A549 (cell line): ENCODE measurements around the gene PGM2L1. TPM values are rescaled to one million over a fixed set of nuclear protein-coding genes. Genes with fewer than 3 reads are reported as not detected.

ENCODE experiments used
- ATAC-seq, 2 experiments: fragments of 200-7000 bp in 1 of 2; fragments of >200 bp in 1 of 2; cut with Nextera tagmentation in 1 of 2; cut with Tn5 transposase in 1 of 2; 3 replicates each; pipeline versions ENCODE4 v1.8.0 to v1.9.1; 2018 to 2020; ENCODE audit warnings: mild to moderate bottlenecking in 1 of 2, moderate library complexity in 1 of 2
- CTCF ChIA-PET: fragments of 300-600 bp; sonication (Branson Sonifier 250); formaldehyde crosslinking; extraction: SDS; loops from one replicate; lab custom pipeline; 2021; ENCODE audit warnings: antibody characterized with exemption, inconsistent platforms; lab: Yijun Ruan, JAX
- POLR2A ChIA-PET: fragments of 350-600 bp; formaldehyde crosslinking; extraction: SDS; loops from one replicate; lab custom pipeline; 2021; ENCODE audit warnings: antibody characterized with exemption, inconsistent platforms; lab: Yijun Ruan, JAX
- DNase-seq, 2 experiments: peaks; one replicate each; pipeline versions ENCODE4 v3.0.0 to v3.0.0-alpha.2; 2011 to 2016; ENCODE audit warnings: low read depth in 1 of 2, low spot score in 1 of 2
- FAIRE-seq: peaks from 2 replicates; lab custom pipeline; 2011; peaks lifted over from hg19 to GRCh38; lab: Jason Lieb, UNC
- H3K27ac ChIP-seq, 2 experiments: fragments of >200 bp; sonication (Bioruptor Twin); formaldehyde crosslinking; 3 replicates each; pipeline ENCODE4 v1.5.1; 2016 to 2017
- H3K4me1 ChIP-seq: fragments of >200 bp; sonication (Bioruptor Twin); formaldehyde crosslinking; 3 replicates; pipeline ENCODE4 v1.6.1; 2016
- H3K4me2 ChIP-seq: fragments of >200 bp; sonication (Bioruptor Twin); formaldehyde crosslinking; 3 replicates; pipeline ENCODE4 v1.6.1; 2016
- H3K4me3 ChIP-seq: fragments of >200 bp; sonication (Bioruptor Twin); formaldehyde crosslinking; 3 replicates; pipeline ENCODE4 v1.5.1; 2016
- H3K9me3 ChIP-seq: fragments of >200 bp; sonication (Bioruptor Twin); formaldehyde crosslinking; 3 replicates; pipeline ENCODE4 v1.6.1; 2016
- ATOH8 ChIP-seq: fragments of 250-450 bp; sonication (Bioruptor Pico); IDR thresholded peaks from 2 replicates; pipeline ENCODE4 v1.5.0; 2020; ENCODE audit warnings: low read depth, mild to moderate bottlenecking, moderate library complexity
- CEBPB ChIP-seq, 2 experiments: fragments of >200 bp in 1 of 2; sonication (Bioruptor Twin) in 1 of 2; formaldehyde crosslinking in 1 of 2; IDR thresholded peaks; 2 replicates each; pipeline ENCODE4 v1.6.1; 2012 to 2016
- ELK1 ChIP-seq: fragments of 150-350 bp; IDR thresholded peaks from 2 replicates; pipeline ENCODE4 v1.6.1; 2014; ENCODE audit warnings: low read depth, mild to moderate bottlenecking, low read length
- FOSB ChIP-seq: fragments of 250-450 bp; sonication (Bioruptor Pico); IDR thresholded peaks from 2 replicates; pipeline ENCODE4 v1.5.0; 2020; ENCODE audit warnings: mild to moderate bottlenecking, moderate library complexity
- FOSL2 ChIP-seq, 2 experiments: fragments of 450-650 bp in 1 of 2; fragments of >200 bp in 1 of 2; sonication (Bioruptor Twin) in 1 of 2; formaldehyde crosslinking; IDR thresholded peaks; 2 replicates each; pipeline versions ENCODE4 v1.5.0 to v1.6.1; 2016 to 2020; ENCODE audit warnings: mild to moderate bottlenecking in 1 of 2, moderate library complexity in 1 of 2
- HDAC2 ChIP-seq: fragments of 200-600 bp; sonication (generic); IDR thresholded peaks from 2 replicates; pipeline ENCODE4 v1.6.1; 2016
- HEYL ChIP-seq: fragments of 250-450 bp; sonication (Bioruptor Pico); IDR thresholded peaks from 2 replicates; pipeline ENCODE4 v1.8.0; 2021; ENCODE audit warnings: mild to moderate bottlenecking, moderate library complexity
- HOXA7 ChIP-seq: fragments of 250-450 bp; sonication (Bioruptor Pico); IDR thresholded peaks from 2 replicates; pipeline ENCODE4 v1.5.0; 2020; ENCODE audit warnings: mild to moderate bottlenecking, moderate library complexity
- HOXB13 ChIP-seq: fragments of 250-450 bp; sonication (Bioruptor Pico); IDR thresholded peaks from 2 replicates; pipeline ENCODE4 v1.5.0; 2020; ENCODE audit warnings: low read depth, mild to moderate bottlenecking, moderate library complexity
- JUNB ChIP-seq: fragments of >200 bp; sonication (Bioruptor Twin); formaldehyde crosslinking; IDR thresholded peaks from 2 replicates; pipeline ENCODE4 v1.6.1; 2016
- KDM1A ChIP-seq: fragments of 200-600 bp; sonication (generic); IDR thresholded peaks from 2 replicates; pipeline ENCODE4 v1.6.1; 2016; ENCODE audit warnings: low read depth, mild to moderate bottlenecking
- MAX ChIP-seq: IDR thresholded peaks from 2 replicates; pipeline ENCODE4 v1.6.1; 2012
- MAZ ChIP-seq: fragments of 150-350 bp; IDR thresholded peaks from 2 replicates; pipeline ENCODE4 v1.6.1; 2014; ENCODE audit warnings: antibody characterized with exemption, low read depth, low read length, borderline replicate concordance
- NFE2L2 ChIP-seq: fragments of 150-350 bp; conservative IDR thresholded peaks from 2 replicates; pipeline ENCODE4 v1.6.1; 2014; ENCODE audit warnings: low read length
- PHF8 ChIP-seq: fragments of 200-600 bp; sonication (generic); IDR thresholded peaks from 2 replicates; pipeline ENCODE4 v1.6.1; 2016; ENCODE audit warnings: low read depth, mild to moderate bottlenecking, antibody characterized with exemption, moderate library complexity, borderline replicate concordance
- POLR2AphosphoS2 ChIP-seq: conservative IDR thresholded peaks from 2 replicates; pipeline ENCODE4 v1.6.1; 2012; ENCODE audit warnings: low read length, improper control_type of control experiment, inconsistent platforms
- RFX5 ChIP-seq: fragments of 450-650 bp; IDR thresholded peaks from 2 replicates; pipeline ENCODE4 v1.7.1; 2014; ENCODE audit warnings: antibody characterized with exemption, mild to moderate bottlenecking, moderate library complexity
- USF2 ChIP-seq: fragments of 450-650 bp; IDR thresholded peaks from 2 replicates; pipeline ENCODE4 v1.6.1; 2014; ENCODE audit warnings: antibody characterized with exemption
- WGBS: methylation state at CpG from one replicate; pipeline ENCODE4 v1.1.6; 2017; ENCODE audit errors: missing lambda C conversion rate; 5-methylcytosine and 5-hydroxymethylcytosine counted together
- polyA plus RNA-seq, 4 experiments: library from polyadenylated mRNA; depleted of rRNA in 3 of 4; stranded (reverse); fragments of >200 nt; fragmentation: RNase III in 1 of 4; extraction: RNeasy Plus Mini Kit Qiagen cat#74134 plus additional on column Dnase treatment in 1 of 4; gene quantifications; 2 replicates in 3 of 4; 3 replicates in 1 of 4; pipeline ENCODE4 v1.2.3, GENCODE V29; 2011 to 2017
- TF ChIP-seq, protein P1 (sequence below): fragments of 200-600 bp; sonication (generic); IDR thresholded peaks from 2 replicates; pipeline ENCODE4 v1.6.1; 2016; ENCODE audit warnings: antibody characterized with exemption, mild to moderate bottlenecking, moderate library complexity
- TF ChIP-seq, protein P2 (sequence below): IDR thresholded peaks from 2 replicates; pipeline ENCODE4 v1.6.1; 2012; ENCODE audit warnings: low read depth, borderline replicate concordance

The PGM2L1 gene
- polyA plus RNA-seq, 2 of the 4 experiments (the other 2 are of a cell fraction) = 21.8 to 23.5 TPM

DNA sequence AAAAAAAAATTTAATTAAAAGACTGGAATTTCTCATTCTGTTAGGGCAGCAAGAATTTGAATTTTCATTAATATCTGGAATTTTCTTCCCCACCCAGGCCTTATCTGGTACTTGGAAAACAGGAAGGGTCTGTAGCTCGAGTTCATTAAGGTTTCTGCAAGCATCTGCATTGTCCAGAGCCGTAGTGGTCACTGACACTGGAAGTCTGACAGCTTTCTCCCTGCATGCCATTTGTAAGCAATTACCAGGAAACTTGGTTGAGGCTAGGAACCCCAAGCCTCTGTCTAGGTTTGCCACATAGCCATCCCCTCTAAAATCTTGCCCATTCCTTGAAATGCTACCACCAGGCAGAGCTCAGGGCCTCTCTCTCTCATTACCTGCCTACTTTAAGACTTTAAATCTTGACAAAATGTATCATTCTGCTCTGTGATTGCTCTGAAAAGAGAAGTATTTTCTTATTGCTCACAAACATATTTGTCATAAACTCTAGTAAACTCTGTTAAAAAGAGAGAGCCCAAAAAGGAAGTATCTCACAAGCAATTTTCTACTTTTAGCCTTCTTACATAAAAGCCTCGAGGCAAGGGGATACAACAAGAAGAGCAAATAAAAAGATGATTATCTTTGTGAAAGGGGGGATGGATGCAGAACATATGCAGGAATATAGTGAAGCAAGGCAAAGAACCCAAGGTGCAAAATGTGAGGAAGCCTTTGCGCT, 5.5 kb upstream of the PGM2L1 start:
- peak; percentile 59 for FAIRE-seq
- Histone ChIP-seq H3K4me2 (no peak overlapping the region), H3K27ac (peak overlapping the region in 1 of 2 experiments; percentile 25; a peak in 1 of 6 replicates), H3K4me1 (peaks cover 4% of the 10 kb centered on the region; the same call in 2 of the 3 replicates), H3K4me3 (no peak overlapping the region)
- CTCF ChIA-PET = interaction anchor here (0.6 to 1.7 kb wide), 5 partner anchors 9 to 46 kb away, joined by 3 to 5 read pairs (median 4); no protein-coding TSS in a partner anchor
- TF ChIP-seq PHF8 (no peak), CEBPB (IDR thresholded peaks at IDR 0.05) (no peak), MAZ (no peak), RFX5 (no peak)
- TF ChIP-seq, all 56 proteins: peak for 0
- DNase-seq (no peak), ATAC-seq (no peak)
- no peaks in the 10 kb centered on the region for H3K9me3 ChIP-seq
- POLR2A ChIA-PET = no interaction called here
- WGBS = 58% methylated on average over 4 of the region's 4 CpGs

DNA sequence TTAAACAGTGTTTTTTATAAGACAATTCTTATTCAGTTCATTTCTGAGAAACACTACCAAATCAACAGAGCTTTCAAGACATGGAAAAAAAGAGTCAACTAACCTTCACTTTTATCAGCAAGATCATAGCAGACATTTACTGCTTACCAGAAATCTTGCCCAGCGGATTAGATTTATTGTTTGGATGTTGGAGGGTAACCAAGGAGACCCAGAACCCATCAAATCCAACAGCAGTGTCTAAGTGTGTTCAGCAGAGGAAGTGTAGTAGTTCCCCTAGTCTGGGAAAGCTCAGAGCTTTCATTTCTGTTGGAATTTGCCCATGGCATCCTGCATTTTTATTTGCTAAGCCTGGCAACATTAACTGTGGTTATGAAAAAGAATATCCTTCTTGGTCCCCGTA, 2.4 kb upstream of the PGM2L1 start:
- POLR2A ChIA-PET = no interaction called here
- TF ChIP-seq, protein P1, sequence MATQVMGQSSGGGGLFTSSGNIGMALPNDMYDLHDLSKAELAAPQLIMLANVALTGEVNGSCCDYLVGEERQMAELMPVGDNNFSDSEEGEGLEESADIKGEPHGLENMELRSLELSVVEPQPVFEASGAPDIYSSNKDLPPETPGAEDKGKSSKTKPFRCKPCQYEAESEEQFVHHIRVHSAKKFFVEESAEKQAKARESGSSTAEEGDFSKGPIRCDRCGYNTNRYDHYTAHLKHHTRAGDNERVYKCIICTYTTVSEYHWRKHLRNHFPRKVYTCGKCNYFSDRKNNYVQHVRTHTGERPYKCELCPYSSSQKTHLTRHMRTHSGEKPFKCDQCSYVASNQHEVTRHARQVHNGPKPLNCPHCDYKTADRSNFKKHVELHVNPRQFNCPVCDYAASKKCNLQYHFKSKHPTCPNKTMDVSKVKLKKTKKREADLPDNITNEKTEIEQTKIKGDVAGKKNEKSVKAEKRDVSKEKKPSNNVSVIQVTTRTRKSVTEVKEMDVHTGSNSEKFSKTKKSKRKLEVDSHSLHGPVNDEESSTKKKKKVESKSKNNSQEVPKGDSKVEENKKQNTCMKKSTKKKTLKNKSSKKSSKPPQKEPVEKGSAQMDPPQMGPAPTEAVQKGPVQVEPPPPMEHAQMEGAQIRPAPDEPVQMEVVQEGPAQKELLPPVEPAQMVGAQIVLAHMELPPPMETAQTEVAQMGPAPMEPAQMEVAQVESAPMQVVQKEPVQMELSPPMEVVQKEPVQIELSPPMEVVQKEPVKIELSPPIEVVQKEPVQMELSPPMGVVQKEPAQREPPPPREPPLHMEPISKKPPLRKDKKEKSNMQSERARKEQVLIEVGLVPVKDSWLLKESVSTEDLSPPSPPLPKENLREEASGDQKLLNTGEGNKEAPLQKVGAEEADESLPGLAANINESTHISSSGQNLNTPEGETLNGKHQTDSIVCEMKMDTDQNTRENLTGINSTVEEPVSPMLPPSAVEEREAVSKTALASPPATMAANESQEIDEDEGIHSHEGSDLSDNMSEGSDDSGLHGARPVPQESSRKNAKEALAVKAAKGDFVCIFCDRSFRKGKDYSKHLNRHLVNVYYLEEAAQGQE = no peak
- no peak for TF ChIP-seq KDM1A
- TF ChIP-seq NFE2L2 = no peak
- no peak for TF ChIP-seq ELK1
- no peak for TF ChIP-seq HEYL (CRISPR knock-in tag)
- no peak for TF ChIP-seq HOXB13 (CRISPR knock-in tag)
- TF ChIP-seq JUNB = no peak
- no peak for TF ChIP-seq HDAC2
- no peak for TF ChIP-seq HOXA7
- TF ChIP-seq USF2 = no peak
- no peak for TF ChIP-seq FOSL2 (IDR thresholded peaks at IDR 0.05)
- no peak for TF ChIP-seq FOSL2 (CRISPR knock-in tag; IDR thresholded peaks at IDR 0.05)
- TF ChIP-seq ATOH8 (CRISPR knock-in tag) = no peak
- TF ChIP-seq FOSB (CRISPR knock-in tag) = no peak
- TF ChIP-seq, protein P2, sequence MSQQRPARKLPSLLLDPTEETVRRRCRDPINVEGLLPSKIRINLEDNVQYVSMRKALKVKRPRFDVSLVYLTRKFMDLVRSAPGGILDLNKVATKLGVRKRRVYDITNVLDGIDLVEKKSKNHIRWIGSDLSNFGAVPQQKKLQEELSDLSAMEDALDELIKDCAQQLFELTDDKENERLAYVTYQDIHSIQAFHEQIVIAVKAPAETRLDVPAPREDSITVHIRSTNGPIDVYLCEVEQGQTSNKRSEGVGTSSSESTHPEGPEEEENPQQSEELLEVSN = no peak
- TF ChIP-seq MAX = no peak
- no peak for TF ChIP-seq POLR2AphosphoS2
- FAIRE-seq (no peak), ATAC-seq (no peak), DNase-seq (no peak)
- Histone ChIP-seq H3K4me1 (peaks cover 9% of the 10 kb centered on the region), H3K4me2 (no peak overlapping the region), H3K9me3 (no peaks in the 10 kb centered on the region), H3K27ac (no peak overlapping the region), H3K4me3 (no peak overlapping the region)
- CTCF ChIA-PET = interaction anchor here (0.8 to 2.6 kb wide), 7 partner anchors 10 to 145 kb away, joined by 3 to 7 read pairs (median 5); no protein-coding TSS in a partner anchor
- 86% methylated on average over 2 of the region's 2 CpGs for WGBS
